Islet precursor cell (in vitro differentiated cells): Measurements from ENCODE around the gene NUDT19.
"Not testable (repeated sequence)": the region's sequence is repeated elsewhere in the genome, so short reads cannot be mapped to it uniquely, and the experiment has no call there.

Experiments
- DNase-seq: peaks from one replicate; pipeline ENCODE4 v3.0.0-alpha.2; 2018

NUDT19 gene

GRCh38 chr19:32691291-32691951 is at the start of gene NUDT19:
Gene NUDT19 (plus strand): TSS chr19:32691821. CDS start chr19:32691961, 140 bp downstream.
- peak; percentile 88 for DNase-seq

- DNase-seq: no peak
Observed at GRCh38 chr19:32642771-32643170, 48.9 kb upstream of the NUDT19 start.

- no peak for DNase-seq
Observed at GRCh38 chr19:32646556-32646955, 45.1 kb upstream of the NUDT19 start.

GRCh38 chr19:32647361-32647760 is 44.3 kb upstream of the NUDT19 start:
- no peak for DNase-seq

GRCh38 chr19:32649751-32650150 is 41.9 kb upstream of the NUDT19 start:
- DNase-seq: no peak

GRCh38 chr19:32650671-32651070 is 41.0 kb upstream of the NUDT19 start:
- no peak for DNase-seq

- DNase-seq: peak; percentile 76
Observed at GRCh38 chr19:32651729-32652140, 39.9 kb upstream of the NUDT19 start.

- not testable (repeated sequence) for DNase-seq
Observed at GRCh38 chr19:32652331-32652730, 39.3 kb upstream of the NUDT19 start.

GRCh38 chr19:32652894-32653598 is 38.6 kb upstream of the NUDT19 start:
- peak; percentile 62 for DNase-seq

- no peak for DNase-seq
Observed at GRCh38 chr19:32653599-32653915, 38.1 kb upstream of the NUDT19 start.

GRCh38 chr19:32656379-32656778 is 35.2 kb upstream of the NUDT19 start:
- not testable (repeated sequence) for DNase-seq

- DNase-seq: no peak
Observed at GRCh38 chr19:32658075-32658474, 33.5 kb upstream of the NUDT19 start.

GRCh38 chr19:32658527-32658926 is 33.1 kb upstream of the NUDT19 start:
- no peak for DNase-seq

- no peak for DNase-seq
Observed at GRCh38 chr19:32661318-32661717, 30.3 kb upstream of the NUDT19 start.

- DNase-seq: no peak
Observed at GRCh38 chr19:32662186-32662585, 29.4 kb upstream of the NUDT19 start.

GRCh38 chr19:32666084-32666483 is 25.5 kb upstream of the NUDT19 start:
- DNase-seq: no peak

GRCh38 chr19:32669310-32669709 is 22.3 kb upstream of the NUDT19 start:
- no peak for DNase-seq

- DNase-seq: no peak
Observed at GRCh38 chr19:32671883-32672593, 19.6 kb upstream of the NUDT19 start.

GRCh38 chr19:32672841-32673240 is 18.8 kb upstream of the NUDT19 start:
- DNase-seq: no peak

- DNase-seq: no peak
Observed at GRCh38 chr19:32673573-32673972, 18.0 kb upstream of the NUDT19 start.

- peak; percentile 56 for DNase-seq
Observed at GRCh38 chr19:32674153-32674930, 17.3 kb upstream of the NUDT19 start.

GRCh38 chr19:32674931-32675719 is 16.5 kb upstream of the NUDT19 start, which contains the start of gene ANKRD27:
Gene ANKRD27 (minus strand): TSS chr19:32675180. CDS start chr19:32659015, 16,165 bp downstream.
- peak; percentile 99 for DNase-seq
